Activated T-cell treated with anti-CD3 and anti-CD28 coated beads, Interleukin-2, amount 50 U/mL, for 48 hours (primary cell): ENCODE results near the gene TSBP1.
"Not testable (repeated sequence)": the region's sequence is repeated elsewhere in the genome, so short reads cannot be mapped to it uniquely, and the experiment has no call there.

Source experiments
- DNase-seq, 2 experiments: peaks; one replicate each; pipeline ENCODE4 v3.0.0-alpha.2; 2020

Gene TSBP1

GRCh38 chr6:32371229-32371628, 474 bp downstream of the TSBP1 start:
- DNase-seq = no peak

- no peak for DNase-seq
Observed at GRCh38 chr6:32370505-32370904, 1.2 kb downstream of the TSBP1 start.

GRCh38 chr6:32369660-32370059, 2.0 kb downstream of the TSBP1 start:
- DNase-seq = no peak

- DNase-seq = no peak
Observed at GRCh38 chr6:32367644-32368043, 4.1 kb downstream of the TSBP1 start.

- DNase-seq = not testable (repeated sequence)
Observed at GRCh38 chr6:32359225-32359624, 12.5 kb downstream of the TSBP1 start.

GRCh38 chr6:32358548-32358947, 13.2 kb downstream of the TSBP1 start:
- not testable (repeated sequence) for DNase-seq

GRCh38 chr6:32355018-32355417, 16.7 kb downstream of the TSBP1 start:
- DNase-seq = no peak

GRCh38 chr6:32353348-32353747, 18.4 kb downstream of the TSBP1 start:
- DNase-seq = no peak

GRCh38 chr6:32340242-32340641, 31.5 kb downstream of the TSBP1 start:
- no peak for DNase-seq

GRCh38 chr6:32337186-32337805, 34.4 kb downstream of the TSBP1 start:
- no peak for DNase-seq

- DNase-seq = no peak
Observed at GRCh38 chr6:32332433-32332832, 39.3 kb downstream of the TSBP1 start.

- DNase-seq = no peak
Observed at GRCh38 chr6:32329141-32329540, 42.6 kb downstream of the TSBP1 start.

GRCh38 chr6:32327103-32327502, 44.6 kb downstream of the TSBP1 start:
- DNase-seq = no peak

- no peak for DNase-seq
Observed at GRCh38 chr6:32318501-32318900, 53.2 kb downstream of the TSBP1 start.

GRCh38 chr6:32317541-32317940, 54.2 kb downstream of the TSBP1 start:
- DNase-seq = no peak

GRCh38 chr6:32313964-32314363, 57.7 kb downstream of the TSBP1 start:
- no peak for DNase-seq

- no peak for DNase-seq
Observed at GRCh38 chr6:32298632-32299336, 72.9 kb downstream of the TSBP1 start.

GRCh38 chr6:32294980-32295379, 76.7 kb downstream of the TSBP1 start:
- DNase-seq = not testable (repeated sequence)

- no peak for DNase-seq
Observed at GRCh38 chr6:32294566-32294965, 77.1 kb downstream of the TSBP1 start.

- no peak for DNase-seq
Observed at GRCh38 chr6:32293695-32294094, 78.0 kb downstream of the TSBP1 start.

GRCh38 chr6:32291543-32291942, 80.2 kb downstream of the TSBP1 start:
- no peak for DNase-seq

GRCh38 chr6:32290886-32291450, 80.7 kb downstream of the TSBP1 start:
- DNase-seq = no peak

- no peak for DNase-seq
Observed at GRCh38 chr6:32288426-32288825, 83.3 kb downstream of the TSBP1 start.

- not testable (repeated sequence) for DNase-seq
Observed at GRCh38 chr6:32273801-32274577, 97.7 kb downstream of the TSBP1 start.
